Muscle layer of colon (tissue), 2 donors: Measurements from ENCODE around the gene MED29.
A peak's percentile ranks its signal among the peaks of the same experiment; 100 is the strongest.
"Not testable (repeated sequence)": the region's sequence is repeated elsewhere in the genome, so short reads cannot be mapped to it uniquely, and the experiment has no call there.

Experiments used
- H3K27ac ChIP-seq: one replicate; pipeline ENCODE4 v1.7.0; 2013; ENCODE audit warnings: low read depth, mild to moderate bottlenecking, low read length, moderate library complexity
- H3K27me3 ChIP-seq, 2 donors: one replicate each; pipeline ENCODE4 v1.7.0; 2013; ENCODE audit warnings: low read length in 2 of 2, mild to moderate bottlenecking in 2 of 2; ENCODE audit not compliant: insufficient read depth in 2 of 2, control insufficient read depth in 1 of 2
- H3K36me3 ChIP-seq: one replicate; pipeline ENCODE4 v1.7.0; 2013; ENCODE audit warnings: mild to moderate bottlenecking, low read length; ENCODE audit not compliant: insufficient read depth
- H3K4me1 ChIP-seq: one replicate; pipeline ENCODE4 v1.7.0; 2013; ENCODE audit warnings: mild to moderate bottlenecking, low read length; ENCODE audit not compliant: insufficient read depth
- H3K4me3 ChIP-seq, 2 donors: one replicate each; pipeline ENCODE4 v1.7.0; 2013; ENCODE audit warnings: low read length in 2 of 2, low read depth in 1 of 2, mild to moderate bottlenecking in 1 of 2, moderate library complexity in 1 of 2
- H3K9ac ChIP-seq: one replicate; pipeline ENCODE4 v1.7.0; 2013; ENCODE audit warnings: low read length
- H3K9me3 ChIP-seq: one replicate; pipeline ENCODE4 v1.7.0; 2013; ENCODE audit warnings: mild to moderate bottlenecking, low read length
- donor health status: abdominal sarcoma.
- donor health status: Adenocarcinoma of cecum.

Gene MED29

DNA sequence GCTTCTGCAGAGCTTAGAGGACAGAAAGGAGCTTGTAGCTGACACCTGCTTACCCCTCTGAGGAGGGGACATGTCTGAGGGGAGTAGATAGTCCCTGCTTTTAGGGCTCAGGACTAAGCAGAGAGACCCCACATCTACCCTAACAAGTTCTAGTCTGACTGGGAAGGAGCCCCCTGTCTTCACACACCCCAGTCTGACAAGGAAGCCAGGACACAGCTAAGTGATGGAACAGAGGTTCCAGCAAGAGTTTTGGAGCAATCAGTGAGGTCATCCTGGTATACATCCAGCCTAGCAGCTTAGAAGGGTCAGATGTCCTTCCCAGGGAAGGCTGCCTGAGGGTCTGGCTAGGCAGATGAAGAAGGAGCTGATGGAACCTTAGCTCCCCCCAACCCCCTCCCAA is 15.2 kb upstream of the MED29 start:
- H3K36me3 ChIP-seq = peaks cover 67% of the 10 kb centered on the region

DNA sequence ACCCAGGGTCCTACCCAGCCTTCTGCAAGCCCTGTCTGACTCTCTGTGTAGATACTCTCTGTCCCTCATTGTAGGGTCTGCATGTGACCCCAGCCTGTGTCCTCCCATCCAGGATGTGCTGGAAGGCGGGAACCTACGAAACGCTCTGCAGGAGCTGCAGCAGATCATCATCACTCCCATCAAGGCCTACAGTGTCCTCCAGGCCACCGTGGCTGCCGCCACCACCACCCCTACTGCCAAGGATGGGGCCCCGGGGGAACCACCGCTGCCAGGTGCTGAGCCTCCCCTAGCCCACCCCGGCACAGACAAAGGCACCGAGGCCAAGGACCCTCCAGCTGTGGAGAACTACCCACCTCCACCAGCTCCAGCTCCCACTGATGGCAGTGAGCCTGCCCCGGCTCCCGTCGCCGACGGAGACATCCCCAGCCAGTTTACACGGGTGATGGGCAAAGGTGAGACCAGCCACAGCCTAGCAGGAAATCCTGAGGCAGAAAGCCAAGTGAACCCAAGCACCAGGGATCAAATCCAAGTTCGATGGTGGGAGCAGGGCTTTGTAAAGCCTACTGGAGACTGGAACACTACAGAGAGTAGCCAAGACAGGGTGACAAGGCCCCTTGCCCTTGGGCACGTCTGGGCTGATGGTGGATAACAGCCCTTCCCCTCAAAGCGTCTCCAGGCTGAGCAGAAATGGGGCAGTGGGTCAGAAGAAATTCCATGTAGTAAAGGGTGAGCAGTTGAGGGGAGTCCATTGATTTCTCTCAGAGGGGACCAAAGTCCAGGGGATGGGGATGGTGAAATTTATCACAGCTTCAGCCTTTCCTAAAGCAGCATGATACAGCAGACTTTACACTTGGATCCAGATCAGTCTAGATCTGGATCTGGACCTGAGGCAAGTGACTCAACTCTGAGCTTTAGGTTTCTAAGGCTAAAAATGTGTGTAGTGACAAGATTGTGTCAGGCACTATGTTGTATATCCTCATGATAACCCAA is 13.5 kb upstream of the MED29 start:
- Histone ChIP-seq H3K9ac (no peak overlapping the region), H3K27ac (no peak overlapping the region), H3K36me3 (peaks cover 82% of the 10 kb centered on the region)

More for the DNA sequence above, 15.2 kb upstream of the MED29 start:
- H3K27ac ChIP-seq = no peak overlapping the region
- H3K9ac ChIP-seq = no peak overlapping the region
- no peaks in the 10 kb centered on the region for H3K27me3 ChIP-seq
- H3K4me3 ChIP-seq = no peak overlapping the region
- no peaks in the 10 kb centered on the region for H3K9me3 ChIP-seq
- peaks cover 18% of the 10 kb centered on the region for H3K4me1 ChIP-seq

DNA sequence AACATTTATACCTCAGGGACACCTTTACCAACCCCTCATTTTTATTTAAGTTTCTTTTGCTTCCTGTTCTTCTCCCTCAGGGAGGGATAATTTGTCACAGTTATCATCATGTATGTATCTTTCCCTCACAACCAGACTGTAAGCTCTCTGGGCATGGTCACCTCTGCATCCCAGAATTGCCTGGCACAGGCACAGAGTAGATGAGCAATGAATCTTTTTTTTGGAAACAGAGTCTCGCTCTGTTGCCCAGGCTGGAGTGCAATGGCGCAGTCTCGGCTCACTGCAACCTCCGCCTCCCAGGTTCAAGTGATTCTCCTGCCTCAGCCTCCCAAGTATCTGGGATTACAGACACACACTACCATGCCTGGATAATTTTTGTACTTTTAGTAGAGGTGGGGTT is 11.8 kb upstream of the MED29 start:
- H3K36me3 ChIP-seq = peaks cover 90% of the 10 kb centered on the region
- not testable (repeated sequence) for H3K27me3 ChIP-seq, H3K4me1 ChIP-seq, H3K9me3 ChIP-seq, H3K4me3 ChIP-seq, H3K27ac ChIP-seq, H3K9ac ChIP-seq

More for the DNA sequence above, 13.5 kb upstream of the MED29 start:
- Histone ChIP-seq H3K9me3 (no peaks in the 10 kb centered on the region), H3K27me3 (no peaks in the 10 kb centered on the region), H3K4me3 (no peak overlapping the region), H3K4me1 (peaks cover 9% of the 10 kb centered on the region)

DNA sequence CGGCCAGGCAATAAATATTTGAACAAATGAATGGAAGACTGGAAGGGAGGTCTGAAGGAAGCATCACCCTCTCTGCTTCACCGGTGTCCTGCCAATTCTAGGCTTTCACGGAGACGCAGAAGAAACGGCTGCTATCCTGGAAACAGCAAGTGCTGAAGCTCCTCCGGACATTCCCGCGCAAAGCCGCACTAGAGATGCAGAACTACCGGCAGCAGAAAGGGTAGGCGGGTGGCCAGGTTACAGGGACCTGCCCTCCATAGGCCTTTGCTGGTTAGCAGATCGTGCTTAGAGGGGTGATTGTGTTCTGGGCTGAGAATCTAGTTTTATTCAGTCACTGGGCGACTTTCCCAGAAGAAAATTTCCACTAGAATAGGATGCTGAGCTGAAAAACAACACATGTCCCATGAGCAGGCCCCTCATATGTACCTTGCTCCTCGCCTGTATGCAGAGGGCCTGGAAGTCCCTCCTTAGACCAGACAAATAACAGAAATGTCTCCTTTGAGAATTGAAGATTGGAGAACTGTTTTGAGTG is 11.2 kb upstream of the MED29 start:
- no peak overlapping the region for H3K4me3 ChIP-seq
- H3K27ac ChIP-seq = no peak overlapping the region
- no peaks in the 10 kb centered on the region for H3K27me3 ChIP-seq
- H3K36me3 ChIP-seq = peaks cover 91% of the 10 kb centered on the region
- H3K4me1 ChIP-seq = no peaks in the 10 kb centered on the region
- no peak overlapping the region for H3K9ac ChIP-seq
- H3K9me3 ChIP-seq = no peaks in the 10 kb centered on the region

DNA sequence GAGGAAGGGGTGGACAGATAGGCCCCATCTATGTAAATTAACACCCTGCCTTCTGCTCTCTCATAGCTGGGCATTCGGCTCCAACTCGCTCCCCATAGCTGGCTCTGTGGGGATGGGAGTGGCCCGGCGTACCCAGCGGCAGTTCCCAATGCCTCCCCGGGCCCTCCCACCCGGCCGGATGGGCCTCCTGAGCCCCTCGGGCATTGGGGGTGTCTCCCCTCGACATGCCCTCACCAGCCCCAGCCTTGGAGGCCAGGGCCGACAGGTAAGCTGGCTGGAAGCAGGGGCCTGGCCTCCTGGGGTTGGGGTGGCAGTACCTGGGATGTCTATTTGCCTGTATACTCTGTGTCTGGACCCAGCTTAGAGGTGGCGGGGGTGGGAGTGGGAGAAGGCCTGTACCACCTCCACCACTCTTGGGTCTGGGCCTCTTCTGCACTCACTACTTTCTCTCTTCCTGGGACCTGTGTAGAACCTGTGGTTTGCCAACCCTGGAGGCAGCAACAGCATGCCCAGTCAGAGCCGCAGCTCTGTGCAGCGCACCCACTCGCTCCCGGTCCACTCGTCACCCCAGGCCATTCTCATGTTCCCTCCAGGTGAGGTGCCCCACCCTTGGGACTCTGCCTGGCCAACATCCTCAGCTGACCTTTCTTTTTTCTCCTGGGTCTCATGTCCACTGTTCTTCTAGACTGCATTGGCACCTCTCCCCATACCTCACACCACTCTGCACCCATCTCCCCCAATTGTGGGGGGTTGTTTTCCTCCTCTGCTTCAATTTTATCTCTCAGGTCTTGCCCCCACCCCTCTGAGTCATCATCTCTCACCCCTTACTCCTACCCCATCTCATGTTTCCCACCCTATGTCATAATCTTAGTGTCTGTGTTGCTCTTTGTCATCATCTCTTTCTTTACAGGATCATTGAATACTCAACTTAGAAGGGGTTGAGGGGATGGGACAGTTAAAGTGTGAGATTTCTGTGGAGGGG is 10.4 kb upstream of the MED29 start:
- H3K36me3 ChIP-seq = peaks cover 91% of the 10 kb centered on the region
- H3K9ac ChIP-seq = no peak overlapping the region
- no peaks in the 10 kb centered on the region for H3K27me3 ChIP-seq
- no peaks in the 10 kb centered on the region for H3K4me1 ChIP-seq
- H3K27ac ChIP-seq = peak overlapping the region; percentile 5
- H3K4me3 ChIP-seq = no peak overlapping the region
- H3K9me3 ChIP-seq = no peaks in the 10 kb centered on the region

DNA sequence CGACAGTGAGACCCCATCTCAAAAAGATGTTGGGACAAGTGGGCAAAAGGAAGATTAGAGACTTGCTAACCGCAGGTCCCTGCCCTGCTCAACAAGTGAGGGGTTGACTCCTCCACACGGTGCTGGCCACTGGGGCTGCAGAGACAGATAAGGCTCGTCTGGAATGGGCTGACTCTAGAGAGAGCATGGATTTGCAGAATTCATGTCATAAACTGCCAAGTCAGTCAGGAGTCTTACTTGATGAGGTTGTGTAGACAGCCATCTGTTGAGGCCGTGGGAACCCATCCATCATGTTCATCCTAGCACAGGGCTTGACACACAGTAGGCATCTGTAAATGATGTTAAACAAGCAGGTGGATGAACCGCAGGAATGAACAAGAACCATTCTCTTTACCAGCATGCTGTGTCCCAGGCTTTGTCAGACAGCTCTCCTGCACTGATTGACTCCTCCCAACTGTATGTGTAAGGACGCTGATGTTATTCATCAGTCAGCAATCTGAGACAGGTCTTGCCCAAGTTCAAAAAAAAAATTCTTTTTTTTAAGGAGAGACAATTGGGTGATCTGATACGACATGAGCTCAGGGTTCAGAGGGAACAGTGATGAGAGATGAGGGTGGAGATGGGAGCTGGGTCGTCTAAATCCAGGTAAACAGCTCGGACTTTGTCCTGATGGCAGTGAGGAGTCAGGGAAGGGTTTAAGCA is 9.1 kb upstream of the MED29 start:
- Histone ChIP-seq H3K4me1 (no peaks in the 10 kb centered on the region), H3K9ac (no peak overlapping the region), H3K36me3 (peaks cover 91% of the 10 kb centered on the region), H3K27me3 (no peaks in the 10 kb centered on the region), H3K27ac (no peak overlapping the region), H3K9me3 (no peaks in the 10 kb centered on the region), H3K4me3 (no peak overlapping the region)

DNA sequence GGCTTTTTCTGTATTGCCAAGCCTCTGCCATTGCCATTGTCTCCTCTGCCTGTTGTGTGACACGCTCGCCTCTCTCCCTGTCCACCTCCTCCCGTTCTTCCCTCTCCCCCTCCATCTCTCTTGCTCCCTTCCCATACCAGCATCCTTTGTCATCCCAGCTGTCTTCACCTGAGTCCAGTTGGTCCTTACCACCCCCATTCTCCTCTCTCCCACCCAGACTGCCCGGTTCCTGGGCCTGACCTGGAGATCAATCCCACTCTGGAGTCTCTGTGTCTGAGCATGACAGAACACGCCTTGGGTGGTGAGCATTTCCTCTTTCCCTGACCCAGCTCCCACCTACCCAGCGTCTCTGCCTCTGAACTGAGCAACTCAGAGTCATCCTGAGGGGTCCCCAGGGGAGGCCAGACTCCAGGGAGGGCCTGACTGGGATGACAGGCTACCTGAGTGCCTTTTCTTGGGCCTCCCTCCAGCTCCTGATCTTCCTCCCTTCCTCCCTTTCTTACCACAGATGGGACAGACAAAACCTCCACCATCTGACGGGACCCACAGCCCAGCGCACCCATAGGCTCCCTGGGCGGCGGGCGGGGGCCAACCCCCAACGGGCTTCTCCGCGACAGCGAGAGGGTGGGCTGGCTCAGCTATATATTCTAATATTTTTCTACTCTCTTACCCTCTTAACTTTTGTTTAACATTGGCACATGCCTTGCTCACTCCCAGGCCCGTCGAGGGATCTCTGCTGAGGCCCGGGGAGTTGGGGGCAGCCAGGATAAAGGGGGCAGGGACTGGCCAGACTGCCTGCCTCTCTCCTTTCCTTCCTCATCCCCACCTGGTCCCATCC is 8.0 kb upstream of the MED29 start:
- no peak overlapping the region for H3K9ac ChIP-seq
- no peak overlapping the region for H3K4me3 ChIP-seq
- H3K27ac ChIP-seq = no peak overlapping the region
- H3K27me3 ChIP-seq = no peaks in the 10 kb centered on the region
- peaks cover 90% of the 10 kb centered on the region for H3K36me3 ChIP-seq
- H3K4me1 ChIP-seq = no peaks in the 10 kb centered on the region
- no peaks in the 10 kb centered on the region for H3K9me3 ChIP-seq

DNA sequence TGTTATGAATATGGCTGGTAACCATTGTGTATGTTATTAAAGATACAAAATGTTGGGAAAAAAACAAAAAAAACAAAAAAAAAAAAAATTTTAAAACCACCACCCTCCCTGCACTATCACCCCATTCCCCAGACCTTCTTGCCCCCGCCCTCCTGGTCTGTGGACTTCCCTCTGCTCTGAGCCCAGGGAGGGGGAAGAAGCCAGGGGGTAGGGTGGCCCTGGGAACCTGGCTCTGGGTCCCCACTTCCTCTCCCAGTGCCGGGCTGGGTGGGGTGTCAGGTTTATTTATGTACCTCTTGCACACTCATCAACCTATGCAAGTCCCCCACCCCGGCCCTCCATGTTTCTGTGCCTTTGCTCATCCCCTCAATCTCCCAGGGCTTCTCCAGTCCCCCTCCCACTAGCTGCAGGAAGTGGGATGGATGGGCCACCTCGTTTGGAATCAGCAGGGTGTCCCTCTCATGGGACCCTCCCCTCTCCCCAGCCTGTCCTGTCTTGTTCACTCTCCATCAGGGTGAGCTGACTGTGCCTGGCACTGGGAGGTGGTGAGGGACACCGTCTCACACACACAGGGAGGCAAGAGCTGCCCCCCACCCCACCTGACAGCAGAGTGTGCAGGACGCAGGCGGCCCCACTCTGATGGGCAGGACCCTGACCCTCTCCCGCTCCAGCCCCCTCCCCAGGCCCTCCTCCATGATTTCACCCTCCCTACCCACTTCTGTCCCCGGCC is 6.2 kb upstream of the MED29 start:
- Histone ChIP-seq H3K9me3 (no peaks in the 10 kb centered on the region), H3K9ac (no peak overlapping the region), H3K4me1 (peaks cover 9% of the 10 kb centered on the region), H3K27me3 (no peaks in the 10 kb centered on the region), H3K27ac (no peak overlapping the region), H3K4me3 (no peak overlapping the region), H3K36me3 (peaks cover 84% of the 10 kb centered on the region)

DNA sequence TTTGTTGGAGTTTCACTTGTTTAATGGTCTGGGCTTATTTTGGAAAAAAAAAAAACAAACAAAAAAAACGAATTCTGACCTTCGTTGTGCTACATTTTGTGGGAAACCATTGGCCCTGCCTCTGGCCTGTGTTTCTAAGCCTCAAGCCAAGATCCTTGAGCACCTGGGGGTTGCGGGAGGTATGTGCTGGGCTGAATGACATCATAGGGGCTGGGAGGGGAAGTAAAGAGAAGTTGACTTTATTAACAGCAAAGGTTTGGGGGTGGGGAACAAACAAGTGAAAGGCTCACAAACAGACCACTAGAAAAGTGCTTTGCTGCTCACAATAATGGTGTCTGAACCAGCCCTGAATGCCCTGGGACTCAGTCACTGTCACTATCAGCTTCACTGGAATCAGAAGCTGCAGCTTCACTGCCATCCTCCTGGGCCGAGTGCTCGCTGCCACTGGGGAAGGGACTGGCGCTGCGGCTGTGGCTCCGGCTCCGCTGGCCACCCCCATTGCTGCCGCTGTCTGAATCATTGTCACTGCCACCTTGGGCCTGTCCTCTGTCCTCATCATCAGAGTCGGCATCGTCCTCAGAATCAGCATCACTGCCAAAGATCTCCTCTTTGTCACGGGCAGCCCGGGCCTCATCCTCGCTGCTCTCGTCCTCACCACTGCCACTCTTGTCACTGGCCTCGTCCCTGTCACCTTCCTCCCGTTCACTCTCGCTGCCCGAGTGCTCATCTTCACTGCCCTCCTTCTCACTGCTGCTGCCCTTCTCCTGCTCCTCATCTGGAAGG is 5.4 kb upstream of the MED29 start:
- H3K4me3 ChIP-seq = no peak overlapping the region
- no peaks in the 10 kb centered on the region for H3K27me3 ChIP-seq
- H3K27ac ChIP-seq = no peak overlapping the region
- no peaks in the 10 kb centered on the region for H3K9me3 ChIP-seq
- H3K9ac ChIP-seq = no peak overlapping the region
- H3K4me1 ChIP-seq = peaks cover 14% of the 10 kb centered on the region
- peaks cover 76% of the 10 kb centered on the region for H3K36me3 ChIP-seq
